SK-N-SH treated with all-trans-retinoic acid at 6 μM for 48 hours (cell line): ENCODE data around the gene DENND5A.

Experiments
- ISL1 ChIP-seq: fragments of 250-450 bp; sonication (Bioruptor Pico); IDR thresholded peaks from 2 replicates; pipeline ENCODE4 v2.1.2; 2022; ENCODE audit warnings: mild to moderate bottlenecking, moderate library complexity
- SNAI2 ChIP-seq: fragments of 250-450 bp; sonication (Bioruptor Pico); IDR thresholded peaks from 2 replicates; pipeline ENCODE4 v1.5.0; 2020; ENCODE audit warnings: mild to moderate bottlenecking, moderate library complexity
- ZC3H10 ChIP-seq: fragments of 250-450 bp; sonication (Bioruptor Pico); IDR thresholded peaks from 2 replicates; pipeline ENCODE4 v1.5.1; 2021; ENCODE audit warnings: mild to moderate bottlenecking, moderate library complexity
- ZFP3 ChIP-seq: fragments of 250-450 bp; sonication (Bioruptor Pico); IDR thresholded peaks from 2 replicates; pipeline ENCODE4 v1.5.0; 2020; ENCODE audit warnings: mild to moderate bottlenecking, moderate library complexity
- ZNF565 ChIP-seq: fragments of 450-650 bp; formaldehyde crosslinking; conservative IDR thresholded peaks from 2 replicates; pipeline ENCODE4 v1.5.0; 2020; ENCODE audit warnings: low read depth, mild to moderate bottlenecking, moderate library complexity
- TF ChIP-seq, protein P1 (sequence below): fragments of 250-450 bp; sonication (Bioruptor Pico); IDR thresholded peaks from 2 replicates; pipeline ENCODE4 v1.8.0; 2020; ENCODE audit warnings: mild to moderate bottlenecking, moderate library complexity, borderline replicate concordance
- TF ChIP-seq, protein P2 (sequence below): fragments of 250-450 bp; sonication (Bioruptor Pico); IDR thresholded peaks from 2 replicates; pipeline ENCODE4 v1.5.1; 2020; ENCODE audit warnings: low read depth, mild to moderate bottlenecking, moderate library complexity
- TF ChIP-seq, protein P3 (sequence below): fragments of 250-450 bp; sonication (Bioruptor Pico); IDR thresholded peaks from 2 replicates; pipeline ENCODE4 v1.5.1; 2021; ENCODE audit warnings: mild to moderate bottlenecking, moderate library complexity

DNA sequence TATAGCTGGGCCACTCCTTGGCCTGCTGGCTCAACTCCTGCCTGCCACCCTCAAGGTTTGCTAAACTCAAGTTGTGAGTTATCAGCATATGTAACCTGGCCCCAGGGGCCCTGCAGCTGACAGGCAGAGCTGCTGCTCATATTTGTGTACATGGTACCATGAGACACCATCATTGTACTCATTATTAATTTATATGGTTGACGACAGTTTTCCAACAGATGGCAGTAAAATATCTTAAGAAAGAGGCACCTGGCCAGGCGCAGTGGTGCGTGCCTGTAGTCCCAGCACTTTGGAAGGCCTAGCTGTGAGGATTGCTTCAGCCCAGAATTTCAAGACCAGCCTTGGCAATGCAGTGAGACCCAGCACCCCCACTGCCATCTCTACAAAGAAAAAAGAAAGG is 11.4 kb upstream of the DENND5A start:
- TF ChIP-seq ZNF565 (no peak), ISL1 (CRISPR knock-in tag) (no peak), SNAI2 (CRISPR knock-in tag) (no peak), ZFP3 (CRISPR knock-in tag) (no peak), ZC3H10 (CRISPR knock-in tag) (no peak)
- TF ChIP-seq, protein P1, sequence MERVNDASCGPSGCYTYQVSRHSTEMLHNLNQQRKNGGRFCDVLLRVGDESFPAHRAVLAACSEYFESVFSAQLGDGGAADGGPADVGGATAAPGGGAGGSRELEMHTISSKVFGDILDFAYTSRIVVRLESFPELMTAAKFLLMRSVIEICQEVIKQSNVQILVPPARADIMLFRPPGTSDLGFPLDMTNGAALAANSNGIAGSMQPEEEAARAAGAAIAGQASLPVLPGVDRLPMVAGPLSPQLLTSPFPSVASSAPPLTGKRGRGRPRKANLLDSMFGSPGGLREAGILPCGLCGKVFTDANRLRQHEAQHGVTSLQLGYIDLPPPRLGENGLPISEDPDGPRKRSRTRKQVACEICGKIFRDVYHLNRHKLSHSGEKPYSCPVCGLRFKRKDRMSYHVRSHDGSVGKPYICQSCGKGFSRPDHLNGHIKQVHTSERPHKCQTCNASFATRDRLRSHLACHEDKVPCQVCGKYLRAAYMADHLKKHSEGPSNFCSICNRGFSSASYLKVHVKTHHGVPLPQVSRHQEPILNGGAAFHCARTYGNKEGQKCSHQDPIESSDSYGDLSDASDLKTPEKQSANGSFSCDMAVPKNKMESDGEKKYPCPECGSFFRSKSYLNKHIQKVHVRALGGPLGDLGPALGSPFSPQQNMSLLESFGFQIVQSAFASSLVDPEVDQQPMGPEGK (CRISPR knock-in tag), result no peak
- TF ChIP-seq, protein P2, sequence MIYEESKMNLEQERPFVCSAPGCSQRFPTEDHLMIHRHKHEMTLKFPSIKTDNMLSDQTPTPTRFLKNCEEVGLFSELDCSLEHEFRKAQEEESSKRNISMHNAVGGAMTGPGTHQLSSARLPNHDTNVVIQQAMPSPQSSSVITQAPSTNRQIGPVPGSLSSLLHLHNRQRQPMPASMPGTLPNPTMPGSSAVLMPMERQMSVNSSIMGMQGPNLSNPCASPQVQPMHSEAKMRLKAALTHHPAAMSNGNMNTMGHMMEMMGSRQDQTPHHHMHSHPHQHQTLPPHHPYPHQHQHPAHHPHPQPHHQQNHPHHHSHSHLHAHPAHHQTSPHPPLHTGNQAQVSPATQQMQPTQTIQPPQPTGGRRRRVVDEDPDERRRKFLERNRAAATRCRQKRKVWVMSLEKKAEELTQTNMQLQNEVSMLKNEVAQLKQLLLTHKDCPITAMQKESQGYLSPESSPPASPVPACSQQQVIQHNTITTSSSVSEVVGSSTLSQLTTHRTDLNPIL (CRISPR knock-in tag), result no peak
- TF ChIP-seq, protein P3, sequence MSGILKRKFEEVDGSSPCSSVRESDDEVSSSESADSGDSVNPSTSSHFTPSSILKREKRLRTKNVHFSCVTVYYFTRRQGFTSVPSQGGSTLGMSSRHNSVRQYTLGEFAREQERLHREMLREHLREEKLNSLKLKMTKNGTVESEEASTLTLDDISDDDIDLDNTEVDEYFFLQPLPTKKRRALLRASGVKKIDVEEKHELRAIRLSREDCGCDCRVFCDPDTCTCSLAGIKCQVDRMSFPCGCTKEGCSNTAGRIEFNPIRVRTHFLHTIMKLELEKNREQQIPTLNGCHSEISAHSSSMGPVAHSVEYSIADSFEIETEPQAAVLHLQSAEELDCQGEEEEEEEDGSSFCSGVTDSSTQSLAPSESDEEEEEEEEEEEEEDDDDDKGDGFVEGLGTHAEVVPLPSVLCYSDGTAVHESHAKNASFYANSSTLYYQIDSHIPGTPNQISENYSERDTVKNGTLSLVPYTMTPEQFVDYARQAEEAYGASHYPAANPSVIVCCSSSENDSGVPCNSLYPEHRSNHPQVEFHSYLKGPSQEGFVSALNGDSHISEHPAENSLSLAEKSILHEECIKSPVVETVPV (CRISPR knock-in tag), result no peak
